SK-N-SH treated with all-trans-retinoic acid at 6 μM for 48 hours (cell line): ENCODE data around the gene ABTB1.

Experiments
- BACH2 ChIP-seq: fragments of 250-450 bp; sonication (Bioruptor Pico); IDR thresholded peaks from 2 replicates; pipeline ENCODE4 v1.9.0; 2021; ENCODE audit warnings: mild to moderate bottlenecking, borderline replicate concordance
- CREB5 ChIP-seq: fragments of 250-450 bp; sonication (Bioruptor Pico); IDR thresholded peaks from 2 replicates; pipeline ENCODE4 v1.5.1; 2020; ENCODE audit warnings: low read depth, mild to moderate bottlenecking, moderate library complexity
- ISL1 ChIP-seq: fragments of 250-450 bp; sonication (Bioruptor Pico); IDR thresholded peaks from 2 replicates; pipeline ENCODE4 v2.1.2; 2022; ENCODE audit warnings: mild to moderate bottlenecking, moderate library complexity
- POU6F1 ChIP-seq: fragments of 250-450 bp; sonication (Bioruptor Pico); IDR thresholded peaks from 2 replicates; pipeline ENCODE4 v1.8.0; 2021; ENCODE audit warnings: low read depth, mild to moderate bottlenecking, moderate library complexity, borderline replicate concordance
- PPARA ChIP-seq: fragments of 250-450 bp; sonication (Bioruptor Pico); IDR thresholded peaks from 2 replicates; pipeline ENCODE4 v1.5.0; 2020; ENCODE audit warnings: mild to moderate bottlenecking, borderline replicate concordance
- ZC3H10 ChIP-seq: fragments of 250-450 bp; sonication (Bioruptor Pico); IDR thresholded peaks from 2 replicates; pipeline ENCODE4 v1.5.1; 2021; ENCODE audit warnings: mild to moderate bottlenecking, moderate library complexity

GRCh38 chr3:127640042-127640355, 32.8 kb upstream of the ABTB1 start:
- TF ChIP-seq ISL1 (CRISPR knock-in tag) (no peak), PPARA (CRISPR knock-in tag) (no peak), POU6F1 (CRISPR knock-in tag) (no peak), CREB5 (CRISPR knock-in tag) (no peak), BACH2 (CRISPR knock-in tag) (no peak), ZC3H10 (no peak)
